Left lobe of liver (tissue), 2 donors: ENCODE results near the gene DLX6. TPM values are rescaled to one million over a fixed set of nuclear protein-coding genes. Genes with fewer than 3 reads are reported as not detected.

Source experiments
- ATAC-seq: fragments of 200-7000 bp; cut with Tn5 transposase; one replicate; pipeline ENCODE4 v1.9.1; 2020; ENCODE audit warnings: mild to moderate bottlenecking, moderate library complexity
- DNase-seq: peaks from one replicate; pipeline ENCODE4 v3.0.0-alpha.2; 2020; ENCODE audit warnings: low spot score
- total RNA-seq: library from RNA; stranded (reverse); gene quantifications from one replicate; pipeline ENCODE4 v1.2.1, GENCODE V29; 2021
- donor health status: DM: no; HTN: no; CAD: no; lungs with moderate emphysema.
- donor health status: DM: no; HTN: yes; CAD: no.

DLX6 gene
- not detected for total RNA-seq

- DNase-seq (no peak), ATAC-seq (no peak)
Measured at GRCh38 chr7:97005183-97006054, at the start of gene DLX6. Gene DLX6 (plus strand): TSS chr7:97005553. CDS start chr7:97005978, 425 bp downstream.

- no peak for ATAC-seq
Measured at GRCh38 chr7:96959135-96959534, 46.2 kb upstream of the DLX6 start.

DNA sequence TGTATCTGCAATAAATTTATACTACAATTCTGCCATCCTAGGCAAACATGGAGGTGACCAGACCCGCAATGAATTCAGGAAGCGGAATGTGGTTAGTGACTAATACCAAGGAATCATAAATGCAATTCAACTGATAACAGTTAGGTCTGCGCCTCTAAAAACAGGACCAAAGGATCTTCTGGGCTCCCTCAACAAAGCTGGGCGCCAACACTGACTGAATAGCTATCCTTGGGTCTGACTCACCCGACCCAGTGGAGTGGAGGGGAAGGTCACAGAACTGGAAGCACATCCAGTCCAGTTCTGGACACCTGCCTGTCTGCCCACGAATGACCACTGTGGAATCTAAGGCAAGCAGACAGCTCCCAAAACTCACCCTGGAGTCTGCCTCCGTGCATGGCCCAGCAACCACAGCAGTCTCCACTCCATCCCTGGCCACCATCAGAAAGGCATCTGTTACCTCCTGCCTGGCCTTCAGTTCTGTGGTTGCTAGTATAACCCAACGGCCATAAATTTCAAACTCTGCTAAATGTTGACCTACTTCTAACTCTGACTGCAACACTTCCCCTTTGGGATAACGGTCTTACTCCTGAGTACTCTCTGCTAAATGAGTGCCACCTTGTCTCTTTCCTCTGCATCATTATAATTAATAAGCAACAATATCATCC, 43.0 kb upstream of the DLX6 start:
- ATAC-seq (no peak), DNase-seq (no peak)

More at GRCh38 chr7:96959135-96959534, 46.2 kb upstream of the DLX6 start:
- no peak for DNase-seq

GRCh38 chr7:96968981-96969380, 36.4 kb upstream of the DLX6 start:
- no peak for ATAC-seq
- no peak for DNase-seq

- no peak for DNase-seq
- no peak for ATAC-seq
Measured at GRCh38 chr7:96970739-96971138, 34.6 kb upstream of the DLX6 start.

- DNase-seq (no peak), ATAC-seq (no peak)
Measured at GRCh38 chr7:96973986-96974385, 31.4 kb upstream of the DLX6 start.

- DNase-seq, result no peak
Measured at GRCh38 chr7:96976106-96976505, 29.2 kb upstream of the DLX6 start.

DNA sequence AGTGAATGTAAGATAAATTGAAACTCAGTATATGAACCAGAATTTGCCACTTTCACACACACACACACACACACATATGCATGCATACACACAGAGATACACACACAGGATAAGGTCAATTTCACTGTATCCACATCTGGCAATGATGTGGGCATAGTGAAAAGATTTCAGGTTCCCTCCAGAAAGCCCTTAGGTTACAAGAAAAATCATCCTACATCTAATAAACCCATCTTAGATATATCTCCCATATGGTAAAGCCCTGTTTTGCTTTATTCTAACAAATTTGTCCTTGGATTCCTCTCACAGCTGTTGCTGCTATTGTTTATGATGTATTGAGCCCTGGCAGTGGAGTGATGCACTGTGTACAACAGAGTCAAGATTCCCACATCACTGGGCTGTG, 27.9 kb upstream of the DLX6 start:
- ATAC-seq (no peak), DNase-seq (no peak)

More at GRCh38 chr7:96976106-96976505, 29.2 kb upstream of the DLX6 start:
- ATAC-seq, result no peak

DNA sequence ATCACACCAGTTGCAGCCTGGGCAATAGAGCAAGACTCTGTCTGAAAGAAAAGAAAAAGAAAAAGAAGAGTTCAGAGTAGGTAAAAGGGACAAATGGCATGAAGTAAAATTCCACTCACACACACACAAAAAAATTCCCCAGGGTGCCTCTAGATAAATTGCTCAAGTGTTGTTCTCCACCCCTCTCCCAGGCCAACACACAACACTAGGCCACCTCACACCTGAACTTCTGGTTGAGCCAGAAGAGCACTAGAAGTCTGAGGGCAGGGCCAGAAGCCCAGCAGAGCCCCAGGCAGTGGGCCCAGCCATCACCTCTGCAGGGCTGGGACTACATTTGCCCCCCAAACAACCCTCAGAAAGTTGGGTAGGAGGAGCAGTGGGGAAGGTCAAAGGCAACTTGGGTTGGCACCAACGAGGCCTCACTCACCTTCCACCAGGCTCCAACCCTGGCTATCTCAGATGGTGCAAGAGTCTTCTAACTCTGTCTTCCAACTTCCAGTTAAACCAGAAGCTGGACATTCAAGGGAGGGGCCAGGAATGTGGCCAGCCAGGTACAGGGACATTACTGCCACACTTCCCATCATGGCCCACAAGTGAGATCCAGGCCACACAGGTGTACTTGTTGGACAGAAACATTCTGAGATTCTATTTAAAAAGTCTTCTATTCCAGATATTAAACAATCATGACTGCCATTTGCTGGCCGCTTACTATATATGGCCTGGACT, 25.6 kb upstream of the DLX6 start:
- no peak for ATAC-seq

DNA sequence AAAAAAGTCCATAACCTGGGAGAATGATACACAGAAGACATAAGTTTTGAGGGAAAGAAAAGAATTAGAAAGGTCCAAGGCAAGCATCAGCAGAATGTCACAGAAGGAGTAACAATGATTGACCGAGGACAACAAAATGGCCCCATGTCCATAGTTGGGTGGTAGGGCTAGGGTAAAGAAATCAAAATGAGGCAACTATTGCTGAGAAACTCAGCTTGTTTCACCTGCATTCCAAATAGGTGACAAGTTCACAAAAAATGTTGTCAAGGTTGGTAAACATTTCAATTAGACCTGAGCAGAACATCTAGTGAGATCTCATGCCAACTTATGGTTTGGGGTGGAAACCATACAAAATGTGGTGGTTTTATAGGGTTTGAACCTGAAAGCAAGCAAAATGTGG, 22.8 kb upstream of the DLX6 start:
- DNase-seq, result no peak
- no peak for ATAC-seq

More for the DNA sequence above, 25.6 kb upstream of the DLX6 start:
- no peak for DNase-seq

DNA sequence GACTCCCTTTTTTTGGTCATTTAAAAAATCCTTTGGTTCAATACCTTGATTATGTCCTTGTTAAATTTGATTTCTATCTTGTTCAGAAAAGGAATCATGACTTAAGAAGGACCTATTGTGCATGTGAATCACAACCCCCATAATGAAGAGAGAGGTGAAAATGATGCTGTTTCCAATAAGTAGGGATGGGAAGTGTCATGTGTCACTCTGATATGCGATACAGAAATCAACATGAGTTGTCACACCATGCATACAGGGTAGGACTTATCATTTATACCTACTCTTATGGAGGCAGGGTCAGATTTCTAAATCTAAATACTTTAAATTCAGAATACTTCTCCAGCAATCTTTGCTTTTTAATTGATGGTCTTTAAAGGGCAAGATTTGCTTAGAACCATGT, 19.4 kb upstream of the DLX6 start:
- no peak for DNase-seq

GRCh38 chr7:96986901-96987300, 18.5 kb upstream of the DLX6 start:
- ATAC-seq (no peak), DNase-seq (no peak)

More for the DNA sequence above, 19.4 kb upstream of the DLX6 start:
- ATAC-seq, result no peak

DNA sequence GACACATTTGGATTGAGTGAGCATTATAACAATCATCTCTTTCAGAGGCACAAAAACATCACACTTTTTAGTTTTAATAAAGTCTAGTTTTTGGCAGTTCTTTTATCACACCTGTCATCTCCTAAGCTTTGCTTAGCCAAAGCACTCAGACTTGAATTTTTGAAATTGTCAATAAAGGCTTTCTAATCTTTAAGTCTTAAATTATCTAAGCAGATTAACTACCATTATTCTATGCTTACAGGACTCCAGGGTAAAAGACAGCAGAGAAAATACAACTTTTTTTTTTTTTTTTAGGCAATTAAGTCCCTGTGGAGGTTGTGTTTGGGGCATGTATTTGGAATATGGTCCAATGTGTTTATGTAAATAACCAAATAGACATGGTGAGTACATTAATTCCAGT, 17.6 kb upstream of the DLX6 start:
- DNase-seq, result no peak
- no peak for ATAC-seq

DNA sequence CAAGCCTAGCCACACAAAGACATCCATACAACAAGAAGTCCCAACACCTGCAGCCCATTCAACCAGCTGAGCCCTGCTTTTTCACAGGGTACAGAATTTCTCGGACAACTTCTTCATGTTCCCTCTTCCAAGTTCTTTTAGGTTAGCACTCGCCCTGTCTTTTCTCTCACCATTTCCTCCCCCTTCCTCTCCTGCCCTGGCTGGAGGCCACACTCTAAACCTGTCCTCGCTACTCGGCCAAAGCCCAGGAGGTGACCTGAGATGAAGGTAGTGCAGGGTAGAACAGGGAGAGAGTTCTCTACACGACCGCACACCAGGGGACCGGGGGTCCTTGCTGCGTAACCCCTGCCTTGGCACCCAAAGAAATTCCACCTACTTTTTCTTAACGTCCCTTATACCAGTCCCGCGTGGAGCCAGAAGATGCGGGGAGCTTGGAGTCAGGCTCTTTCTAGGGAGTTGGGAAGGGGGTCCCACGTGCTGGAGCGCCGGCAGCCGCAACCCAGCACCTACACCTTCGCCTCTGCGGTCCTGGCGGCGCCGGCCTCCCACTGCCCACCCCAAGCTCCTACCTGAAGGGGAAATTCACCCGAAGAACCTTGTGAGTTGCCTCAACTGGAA, 16.0 kb upstream of the DLX6 start:
- DNase-seq (no peak), ATAC-seq (no peak)

GRCh38 chr7:96989859-96990317, 15.5 kb upstream of the DLX6 start:
- no peak for ATAC-seq

DNA sequence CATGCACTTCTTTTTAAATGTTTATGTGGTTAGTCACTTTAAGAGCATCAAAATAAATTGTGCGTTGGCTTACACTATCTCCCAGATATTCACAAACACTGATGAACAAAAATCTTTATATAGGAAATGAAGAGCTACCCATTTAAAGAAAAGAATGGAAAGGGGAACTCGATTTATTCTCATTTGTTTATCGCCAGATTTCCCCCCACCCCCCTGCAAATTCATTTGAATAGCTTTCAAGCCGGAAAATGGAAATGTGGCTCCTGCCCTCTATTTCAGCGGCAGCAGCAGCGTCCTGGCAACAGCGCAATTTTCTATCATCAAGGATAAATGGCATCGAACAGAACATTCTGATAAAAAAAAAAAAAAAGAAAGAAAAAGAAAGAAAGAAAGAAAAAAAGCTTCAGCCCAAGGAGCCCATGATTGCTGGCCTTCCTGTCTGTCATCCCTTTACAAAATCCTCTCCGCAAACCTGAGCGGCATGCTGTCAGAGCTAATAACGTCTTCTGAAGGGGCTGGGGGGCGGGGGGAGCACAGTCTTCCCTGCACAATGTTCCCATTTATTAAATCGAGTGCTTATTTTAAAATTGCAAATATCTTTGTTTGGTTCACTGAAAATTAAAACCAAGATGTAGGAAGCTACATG, 13.7 kb upstream of the DLX6 start:
- no peak for ATAC-seq
- no peak for DNase-seq

More at GRCh38 chr7:96989859-96990317, 15.5 kb upstream of the DLX6 start:
- no peak for DNase-seq

GRCh38 chr7:96992192-96993005, 13.0 kb upstream of the DLX6 start:
- no peak for ATAC-seq
- no peak for DNase-seq

DNA sequence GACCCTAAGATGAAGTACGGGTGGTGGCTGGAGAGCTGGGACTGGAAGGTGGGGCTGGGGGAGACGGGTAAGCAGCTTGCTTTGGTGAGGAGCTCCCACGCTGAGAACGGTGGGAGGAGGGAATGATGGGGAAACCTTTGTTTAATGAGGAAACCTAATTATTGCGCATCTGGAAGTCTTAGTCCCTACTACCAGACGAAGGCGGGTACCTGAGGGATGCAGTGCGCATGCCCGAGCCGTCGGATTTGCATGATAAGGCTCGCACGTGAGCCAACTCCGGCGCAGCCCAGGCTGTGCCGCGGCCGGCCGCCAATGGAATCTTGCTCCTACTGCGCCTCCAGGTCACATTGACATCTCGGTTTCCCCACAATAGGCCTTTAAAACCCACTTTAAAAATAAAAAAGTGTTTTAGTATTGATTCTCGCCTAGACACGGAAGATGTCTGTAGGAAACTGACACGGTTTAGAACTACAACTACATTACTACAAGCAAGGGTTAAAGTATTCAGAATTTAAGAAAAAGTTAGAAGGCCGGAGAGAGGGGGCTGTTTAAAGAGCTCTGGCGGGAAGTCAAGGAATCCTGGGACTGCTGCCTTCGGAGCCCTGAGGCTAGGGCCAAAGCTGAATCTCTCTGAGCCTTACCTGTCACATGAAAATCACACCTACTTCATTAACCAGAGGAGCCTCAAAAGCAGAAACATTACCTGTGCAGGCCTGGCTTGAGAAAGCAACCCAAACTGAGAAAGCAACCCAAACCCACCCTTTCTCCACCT, 12.1 kb upstream of the DLX6 start:
- DNase-seq (no peak), ATAC-seq (no peak)

DNA sequence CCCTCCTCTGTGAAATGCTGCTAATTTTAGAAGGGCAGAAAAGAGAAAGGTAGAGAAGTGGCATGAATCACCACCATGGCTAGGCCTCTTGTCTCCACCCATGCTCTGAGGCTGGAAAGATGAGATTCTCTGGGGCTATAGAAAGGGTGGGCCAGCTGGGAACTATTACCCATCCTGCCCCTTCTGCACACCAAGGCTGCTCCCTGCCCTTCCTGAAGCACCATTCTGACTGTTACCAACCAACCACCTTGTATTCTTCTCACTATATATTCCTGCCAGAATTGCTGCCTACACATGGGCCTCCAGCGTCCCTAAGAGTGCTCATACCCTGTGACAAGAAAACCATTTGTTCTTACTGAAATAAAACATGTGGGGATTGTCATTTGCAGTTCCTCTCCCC, 11.4 kb upstream of the DLX6 start:
- ATAC-seq (no peak), DNase-seq (no peak)
